ENCODE measurements around the gene ZNF396.

The ZNF396 gene

DNA sequence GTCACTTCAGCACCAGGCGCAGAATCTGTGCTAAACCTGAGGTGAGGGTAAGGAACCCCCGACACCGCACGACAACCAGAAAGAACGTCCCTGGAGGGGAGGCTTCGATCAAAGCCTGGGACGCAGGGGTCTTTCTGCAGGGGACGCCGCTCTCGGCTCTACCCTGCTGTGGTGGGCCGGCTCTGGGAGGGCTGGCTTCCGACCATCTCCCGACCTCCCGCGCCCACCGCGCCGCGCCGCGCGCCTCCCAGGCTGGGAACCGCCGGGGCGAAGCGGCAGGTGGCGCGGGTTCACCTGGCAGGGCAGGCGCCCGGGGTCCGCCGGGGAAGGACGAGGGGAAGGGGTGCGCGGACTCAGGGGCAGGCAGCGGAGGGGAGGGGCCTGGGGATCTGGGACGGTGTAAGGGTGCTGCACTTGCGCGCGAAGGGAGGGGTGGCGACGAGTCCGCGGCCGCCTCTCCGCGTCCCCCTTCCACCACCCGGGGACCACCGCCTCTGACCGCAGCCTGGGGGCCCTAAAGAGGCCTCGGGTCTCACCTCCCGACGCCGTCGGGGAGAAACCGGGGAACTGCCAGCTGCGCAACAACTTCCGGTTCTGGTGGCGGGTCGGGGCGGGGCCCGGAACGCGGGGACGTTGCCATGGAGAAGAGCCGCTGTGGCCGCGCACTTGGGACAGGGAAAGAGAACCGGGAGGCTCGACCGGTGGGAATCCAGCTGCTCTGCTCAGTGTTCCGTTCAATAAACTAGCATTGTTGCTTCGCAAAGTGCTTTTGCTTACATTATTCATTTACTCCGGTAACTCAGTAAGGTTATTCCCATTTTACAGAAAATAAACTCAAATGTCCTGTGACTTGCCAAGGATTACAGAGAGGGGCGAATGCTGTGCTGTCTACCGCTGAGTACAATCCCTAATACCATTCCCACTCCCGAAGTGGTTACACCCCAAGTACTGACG lies at the start of gene ZNF396:
Gene ZNF396, minus strand, starts transcription at position 596 of the 954 bp plus-strand sequence. CDS start 3,045 bp downstream, outside the sequence.
- DNase-seq (ENCODE audit: low read depth in 3 of 3): peak; percentile 45 to 59 (median 52)

DNA sequence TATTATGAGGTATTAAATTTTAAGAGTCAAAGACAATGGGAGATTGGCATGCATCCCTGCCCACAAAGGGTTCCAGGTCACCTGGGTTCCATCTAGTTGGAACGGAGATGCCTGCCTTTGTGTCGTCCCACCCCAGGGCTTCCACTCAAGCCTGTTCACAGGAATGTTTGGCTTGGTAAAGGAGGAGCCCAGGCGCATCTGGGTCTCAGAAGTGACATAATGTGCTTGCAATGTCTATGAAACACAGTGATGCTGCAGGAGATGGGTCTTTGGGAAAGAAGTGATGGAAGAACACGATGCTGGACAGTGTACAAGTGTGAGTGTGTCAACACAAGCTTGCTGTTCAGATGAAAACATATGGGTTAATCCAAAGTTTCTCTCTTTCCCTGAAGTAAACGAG lies 49.6 kb upstream of the ZNF396 start:
- DNase-seq (ENCODE audit: low read depth in 3 of 3): no peak

DNA sequence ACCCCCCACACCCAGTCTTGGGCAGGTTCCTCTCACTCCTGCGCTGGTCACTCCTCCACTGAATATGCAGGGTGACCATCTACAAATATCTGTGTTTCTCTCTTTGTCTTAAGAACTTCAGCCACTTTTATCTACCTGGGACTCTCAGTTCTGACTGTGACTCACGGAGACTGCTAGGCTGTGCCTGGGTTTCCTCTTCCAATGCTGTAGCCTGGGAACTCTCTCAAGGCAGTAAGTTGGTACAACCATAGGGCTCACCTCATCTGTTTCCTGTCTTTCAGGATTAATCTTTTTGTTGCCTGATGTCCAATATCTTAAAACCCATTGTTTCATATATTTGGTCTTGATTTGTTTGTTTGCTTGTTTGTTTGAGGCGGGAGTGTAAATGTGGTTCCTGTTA lies 47.2 kb upstream of the ZNF396 start:
- DNase-seq (ENCODE audit: low read depth in 3 of 3): no peak

DNA sequence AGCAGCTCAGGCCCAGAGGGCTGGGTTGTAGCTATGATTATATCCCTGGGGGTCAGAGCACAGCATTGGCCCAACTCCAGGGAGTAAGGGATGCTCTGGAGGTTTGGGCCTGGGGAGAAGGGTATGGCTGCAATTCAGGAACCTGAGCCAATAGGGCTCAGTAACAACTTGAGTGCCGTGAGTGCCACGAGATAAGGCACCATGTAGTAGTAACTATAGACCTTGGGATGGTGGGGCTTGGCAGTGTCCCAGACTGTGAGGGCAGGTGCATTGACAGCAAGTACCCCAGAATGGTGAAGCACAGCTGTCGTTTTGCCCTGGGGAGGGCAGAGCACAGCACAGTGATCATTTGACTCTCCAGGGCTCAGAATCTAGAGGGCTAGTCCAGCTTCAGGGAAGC lies 45.1 kb upstream of the ZNF396 start:
- no peak for DNase-seq (ENCODE audit: low read depth in 3 of 3)

DNA sequence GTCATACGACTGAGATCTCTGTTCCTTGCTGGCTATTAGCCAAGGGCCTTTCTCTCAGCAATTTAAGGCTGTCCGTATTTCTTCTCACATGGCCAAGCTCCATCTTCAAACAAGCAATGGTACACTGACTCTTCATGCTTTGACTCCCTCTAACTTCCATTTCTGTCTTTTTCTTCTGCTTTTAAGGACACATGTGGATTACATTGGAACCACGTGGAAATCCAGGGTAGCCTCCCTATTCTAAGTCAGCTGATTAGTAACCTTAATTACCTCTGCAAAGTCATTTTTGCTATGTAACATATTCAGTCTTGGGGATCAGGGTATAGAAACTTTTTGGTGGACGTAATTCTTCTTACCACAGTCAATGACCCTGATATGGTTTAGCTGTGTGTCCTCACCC lies 41.5 kb upstream of the ZNF396 start:
- DNase-seq (ENCODE audit: low read depth in 3 of 3): no peak

DNA sequence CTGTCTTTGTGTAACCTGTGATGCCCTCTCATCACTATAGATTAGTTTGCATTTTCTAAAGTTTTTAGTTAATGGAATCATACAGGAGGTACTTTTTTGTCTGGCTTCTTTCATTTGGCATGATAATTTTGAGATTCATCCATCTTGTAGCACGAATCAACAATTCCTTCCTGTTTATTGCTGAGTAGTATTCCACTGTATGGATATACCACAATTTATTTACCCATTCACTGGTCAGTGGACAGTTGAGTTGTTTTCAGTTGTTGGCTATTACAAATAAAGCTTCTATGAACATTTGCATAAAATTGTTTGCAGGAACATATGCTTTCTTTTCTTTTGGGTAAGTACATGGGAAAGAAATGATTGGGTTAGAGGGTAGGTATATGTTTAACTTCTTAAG lies 40.1 kb upstream of the ZNF396 start:
- DNase-seq (ENCODE audit: low read depth in 3 of 3): no peak

DNA sequence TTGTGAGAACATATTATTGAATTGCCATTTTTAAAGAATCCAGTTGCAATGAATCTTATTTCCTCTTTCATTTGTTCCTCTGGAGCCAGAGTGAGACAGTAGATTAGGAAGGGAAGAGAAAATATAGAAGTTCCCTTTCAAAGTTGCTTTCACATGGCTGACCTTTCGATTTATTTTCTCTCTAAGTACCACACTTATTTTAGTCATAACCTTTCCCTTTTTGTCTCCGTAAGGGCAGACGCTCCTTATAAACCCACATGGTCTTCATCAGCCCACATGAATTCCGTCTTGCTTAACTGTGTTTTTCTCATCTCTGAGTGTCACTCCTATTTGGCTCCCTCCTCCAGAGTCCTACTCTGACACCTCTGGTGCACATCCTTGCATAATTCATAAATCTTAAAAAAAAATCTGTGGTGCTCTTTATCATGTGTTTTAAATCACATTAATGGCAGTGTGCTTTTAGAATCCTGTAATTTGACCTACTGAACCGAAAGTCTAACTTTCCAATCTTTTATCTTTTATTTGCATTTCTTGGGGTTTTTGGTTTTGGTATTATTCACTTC lies 38.5 kb upstream of the ZNF396 start:
- DNase-seq (ENCODE audit: low read depth in 3 of 3): no peak

DNA sequence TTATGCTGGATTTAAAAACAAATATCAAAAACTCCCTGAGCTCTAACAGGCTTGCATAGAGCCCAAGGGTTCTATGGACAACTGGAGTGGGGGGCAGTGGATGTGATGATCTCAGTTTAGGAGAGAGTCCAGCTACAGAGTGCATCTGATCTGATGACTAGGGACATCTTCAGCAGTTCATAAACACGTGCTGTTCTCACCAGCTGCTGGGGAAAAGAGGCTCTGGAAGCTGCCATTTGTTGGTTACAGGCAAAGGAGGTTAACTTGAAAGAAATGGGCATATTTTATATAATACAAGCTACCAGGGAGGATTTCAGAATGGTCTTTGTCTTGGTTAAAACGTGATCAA lies 36.0 kb upstream of the ZNF396 start:
- DNase-seq (ENCODE audit: low read depth in 3 of 3): no peak

DNA sequence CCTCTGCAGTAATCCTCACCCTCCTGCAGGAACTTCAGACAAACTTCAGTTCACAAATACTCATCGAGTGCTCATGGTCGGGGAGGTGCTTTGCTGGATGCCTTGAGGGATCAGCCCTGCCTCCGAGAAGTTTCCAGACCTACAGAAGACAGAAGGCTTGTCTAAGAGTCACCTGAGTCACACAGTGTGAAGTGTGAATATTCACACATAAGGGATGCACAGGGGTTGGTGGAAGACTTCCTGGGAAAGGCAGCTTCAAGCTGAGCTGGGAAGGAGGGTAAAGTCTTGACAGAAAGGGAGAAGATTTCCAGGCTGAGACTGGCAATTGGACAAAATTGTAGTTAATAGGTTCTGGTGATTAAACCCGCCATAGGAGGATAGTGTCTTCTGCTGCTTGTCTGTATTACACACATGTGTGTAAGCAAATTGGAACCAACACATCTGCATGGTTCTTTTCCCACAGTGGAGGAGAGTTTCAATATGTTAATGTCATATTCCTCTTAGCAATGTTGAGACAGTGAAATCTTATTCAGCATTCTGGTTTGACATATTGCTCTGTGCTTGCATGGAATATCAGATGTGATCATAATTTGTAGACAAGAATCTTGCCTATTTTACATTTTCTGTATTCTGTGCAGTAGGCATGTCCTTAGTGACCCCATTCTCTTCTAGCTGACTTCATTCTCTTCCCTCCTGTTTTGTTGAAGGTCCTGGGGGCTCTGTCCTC lies 34.7 kb upstream of the ZNF396 start:
- DNase-seq (ENCODE audit: low read depth in 3 of 3): no peak

DNA sequence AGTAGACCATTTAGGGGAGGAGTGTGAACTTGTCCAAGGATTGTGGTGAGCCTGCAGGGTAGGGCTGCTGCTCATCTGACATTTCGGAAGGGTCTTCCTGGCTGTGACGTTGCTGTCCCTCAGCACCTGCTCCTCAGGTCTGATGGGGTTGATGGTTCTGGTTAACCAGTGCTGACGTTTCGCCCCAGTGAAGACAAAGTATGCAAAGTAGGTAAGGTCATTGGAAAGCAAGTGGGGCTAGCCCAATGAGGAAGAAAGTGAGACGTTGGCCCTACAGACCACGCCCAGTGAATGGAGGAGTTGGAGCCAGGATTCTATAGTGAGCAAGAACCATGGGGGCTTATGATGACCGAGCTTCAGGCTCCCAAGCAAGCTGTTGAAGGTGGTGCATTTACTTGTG lies 33.4 kb upstream of the ZNF396 start:
- no peak for DNase-seq (ENCODE audit: low read depth in 3 of 3)

DNA sequence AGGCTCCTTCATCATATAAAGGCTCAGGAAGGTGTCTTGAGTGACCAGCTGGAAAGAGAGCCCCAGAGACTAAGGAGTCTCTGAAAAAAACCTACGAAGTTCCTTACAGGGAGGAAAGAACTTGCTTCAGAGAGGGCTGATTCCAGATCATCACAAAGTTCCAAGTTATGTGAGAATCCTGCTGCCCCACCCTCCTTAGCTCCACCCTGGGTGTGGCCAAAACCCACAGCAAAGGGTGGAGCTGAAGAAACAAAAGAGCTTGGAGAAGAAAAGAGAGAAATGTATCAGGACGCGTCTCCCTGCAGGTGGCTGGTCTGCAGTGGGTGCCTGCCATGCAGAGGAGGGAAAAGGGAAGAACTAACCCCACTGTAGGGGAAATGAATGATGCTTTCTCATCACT lies 32.8 kb upstream of the ZNF396 start:
- DNase-seq (ENCODE audit: low read depth in 3 of 3): no peak

DNA sequence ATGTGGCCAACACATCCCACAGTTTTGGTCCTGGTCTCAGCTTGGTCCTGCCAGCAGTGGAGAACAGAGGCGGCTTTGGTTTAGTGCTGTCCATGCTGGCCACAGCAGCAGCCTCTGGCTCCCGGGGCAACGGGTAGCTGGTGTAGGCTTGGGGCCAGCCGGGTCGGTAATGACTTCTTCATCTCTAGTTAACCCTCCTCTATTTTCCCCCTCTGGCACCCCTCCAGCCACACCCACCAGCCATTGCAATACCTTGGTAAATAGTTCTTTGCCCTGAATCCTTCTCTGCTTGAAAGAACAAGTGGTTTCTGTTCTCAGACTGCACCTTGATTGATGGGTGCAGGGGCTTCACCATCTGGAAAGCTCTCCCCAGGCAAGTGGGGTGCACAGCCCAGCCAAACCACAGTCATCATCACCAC lies 31.7 kb upstream of the ZNF396 start:
- no peak for DNase-seq (ENCODE audit: low read depth in 3 of 3)

DNA sequence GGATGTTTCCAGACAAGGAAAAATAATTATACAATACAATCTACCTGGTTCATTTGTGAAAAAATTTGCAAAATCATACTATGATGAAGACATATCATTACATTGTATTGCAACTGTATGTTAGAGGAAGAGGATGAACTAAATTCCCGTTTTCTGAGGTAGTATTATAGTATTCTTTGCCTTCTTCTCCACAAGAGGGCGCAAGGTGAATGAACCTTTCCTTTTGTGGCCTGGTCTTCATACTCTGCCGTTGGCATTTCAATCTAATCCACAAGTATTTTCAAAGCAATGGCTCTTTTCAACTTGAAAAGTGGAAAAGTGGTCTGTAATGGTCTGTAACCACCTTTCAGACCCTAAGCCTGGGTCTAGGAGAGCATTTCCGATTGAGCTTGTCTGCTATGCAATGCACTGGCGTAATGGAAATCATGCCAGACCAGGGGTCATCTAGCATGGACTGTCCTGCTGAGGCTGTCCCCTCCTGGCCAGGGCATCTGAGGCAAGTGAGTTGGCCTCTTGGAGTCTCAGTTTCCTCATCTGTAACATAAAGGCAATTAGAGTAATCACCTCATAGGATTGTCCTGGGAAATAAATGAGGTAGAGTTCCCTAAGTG lies 30.8 kb upstream of the ZNF396 start:
- peak in 2 of 3 donors; percentile 18 to 38 for DNase-seq (ENCODE audit: low read depth in 3 of 3)

DNA sequence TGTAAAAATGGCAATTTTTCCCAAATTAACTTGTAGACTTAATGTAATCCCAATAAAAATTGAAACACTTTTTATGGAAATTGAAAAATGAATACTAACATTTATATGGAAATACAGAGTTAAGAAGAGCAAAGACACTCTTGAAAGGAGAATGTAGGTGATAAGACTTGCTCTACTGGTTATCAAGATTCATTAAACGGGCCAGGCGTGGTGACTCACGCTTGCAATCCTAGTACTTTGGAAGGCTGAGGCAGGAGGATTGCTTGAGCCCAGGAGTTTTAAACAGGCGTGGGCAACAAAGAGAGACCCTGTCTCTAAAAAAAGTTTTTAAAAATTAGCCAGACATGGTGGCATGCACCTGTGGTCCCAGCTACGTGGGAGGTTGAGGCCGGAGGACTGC lies 29.5 kb upstream of the ZNF396 start:
- no peak for DNase-seq (ENCODE audit: low read depth in 3 of 3)

DNA sequence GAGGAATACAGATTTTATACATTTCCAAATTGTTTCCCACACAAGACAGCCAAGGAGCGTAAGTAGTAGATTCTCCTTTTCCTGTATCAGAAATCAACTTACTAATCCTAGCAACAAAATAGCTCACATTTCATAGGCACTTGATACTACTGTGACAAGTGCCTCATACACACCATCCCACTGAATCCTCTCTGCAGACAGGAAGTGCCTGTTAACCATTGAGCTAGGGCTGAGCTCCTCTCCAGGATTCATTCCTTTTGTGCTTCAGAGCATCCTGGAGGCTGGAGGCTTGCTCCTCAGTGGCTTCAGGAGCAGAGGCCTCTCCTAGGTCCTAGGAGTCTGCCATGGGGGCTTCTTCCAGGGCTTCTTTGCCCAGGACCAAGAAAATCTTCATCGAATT lies 20.8 kb upstream of the ZNF396 start:
- no peak for DNase-seq (ENCODE audit: low read depth in 3 of 3)

DNA sequence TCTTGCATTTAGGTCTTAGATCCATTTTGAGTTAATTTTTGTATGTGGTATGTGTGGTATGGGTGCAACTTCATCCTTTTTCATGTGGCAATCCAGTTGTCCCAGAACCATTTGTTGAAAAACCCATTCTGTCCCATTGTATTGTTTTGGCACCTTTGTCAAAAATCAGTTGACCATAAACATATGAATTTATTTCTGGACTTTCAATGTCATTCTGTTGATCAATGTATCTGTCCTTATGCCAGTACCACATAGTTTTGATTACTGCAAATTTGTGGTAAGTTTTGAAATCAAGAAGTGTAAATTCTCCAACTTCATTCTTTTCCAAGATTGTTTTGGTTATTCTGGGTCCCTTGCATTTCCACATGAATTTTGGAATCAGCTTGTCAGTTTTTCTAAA lies 16.6 kb upstream of the ZNF396 start:
- no peak for DNase-seq (ENCODE audit: low read depth in 3 of 3)

DNA sequence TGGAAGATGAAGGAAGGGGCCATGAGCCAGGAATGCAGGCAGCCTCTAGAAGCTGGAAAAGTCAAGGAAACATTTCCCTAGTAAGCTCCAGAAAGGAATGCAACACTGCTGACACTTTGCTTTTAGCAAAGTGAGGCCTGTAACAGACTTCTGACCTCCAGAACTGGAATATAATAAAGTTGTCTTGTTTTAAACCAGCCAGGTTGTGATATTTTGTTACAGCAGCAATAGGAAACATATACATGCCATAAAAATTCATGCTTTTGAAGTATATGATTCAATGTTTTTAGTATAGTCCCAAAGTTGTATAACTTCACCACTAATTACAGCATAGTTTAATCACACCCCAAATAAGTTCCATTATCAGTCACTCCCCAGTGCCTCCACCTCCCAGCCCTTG lies 15.2 kb upstream of the ZNF396 start:
- DNase-seq (ENCODE audit: low read depth in 3 of 3): no peak

DNA sequence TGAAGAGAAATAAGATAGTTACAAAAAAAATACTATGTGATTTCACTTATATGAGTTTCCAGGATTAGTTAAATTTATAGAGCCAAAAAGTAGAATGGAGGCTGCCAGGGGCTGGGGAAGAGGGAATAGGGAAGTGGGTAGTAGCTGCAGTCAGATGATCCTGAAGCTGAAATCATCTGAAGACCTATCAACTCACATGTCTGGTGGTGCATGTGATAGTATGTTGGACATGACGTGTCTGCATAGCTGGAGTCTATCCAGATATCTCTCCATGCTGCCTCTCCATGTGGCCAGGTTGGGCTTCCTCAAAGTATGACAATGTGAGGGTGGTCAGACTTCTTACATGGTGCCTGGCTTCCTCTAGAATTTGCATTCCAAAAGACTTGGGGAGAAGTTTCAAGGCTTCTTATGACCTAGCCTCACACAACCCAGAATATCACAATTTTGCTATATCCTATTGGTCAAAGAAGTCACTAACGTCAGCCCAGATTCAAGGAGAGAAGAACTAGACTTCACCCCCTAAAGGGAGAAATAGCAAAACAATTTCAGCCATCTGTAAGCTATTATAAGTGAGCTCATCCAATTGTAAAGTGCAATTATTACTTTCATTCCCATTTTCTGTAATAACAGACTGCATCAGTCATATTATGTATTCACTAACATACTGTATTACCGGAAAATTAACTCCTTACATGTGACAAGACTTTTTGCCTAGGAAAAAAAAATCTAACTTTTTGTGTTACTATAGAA lies 14.0 kb upstream of the ZNF396 start:
- DNase-seq (ENCODE audit: low read depth in 3 of 3): no peak

DNA sequence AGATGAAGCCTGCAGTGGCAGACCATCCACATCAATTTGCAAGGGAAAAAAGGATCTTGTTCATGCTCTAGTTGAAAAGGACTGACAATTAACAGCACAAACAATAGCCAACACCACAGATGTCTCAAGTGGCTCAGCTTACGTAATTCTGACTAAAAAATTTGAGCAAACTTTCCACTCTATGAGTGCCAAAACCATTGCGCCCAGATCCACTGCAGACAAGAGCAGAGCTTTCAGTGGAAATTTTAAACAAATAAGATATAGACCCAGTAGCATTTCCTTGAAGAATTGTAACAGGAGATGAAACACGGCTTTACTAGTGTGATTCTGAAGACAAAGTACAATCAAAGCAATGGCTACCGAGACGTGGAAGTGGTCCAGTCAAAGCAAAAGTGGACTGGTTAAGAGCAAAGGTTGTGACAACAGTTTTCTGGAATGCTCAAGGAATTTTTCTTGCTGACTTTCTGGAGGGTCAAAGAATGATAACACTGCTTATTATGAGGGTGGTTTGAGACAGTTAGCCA lies 12.0 kb upstream of the ZNF396 start:
- DNase-seq (ENCODE audit: low read depth in 3 of 3): no peak

DNA sequence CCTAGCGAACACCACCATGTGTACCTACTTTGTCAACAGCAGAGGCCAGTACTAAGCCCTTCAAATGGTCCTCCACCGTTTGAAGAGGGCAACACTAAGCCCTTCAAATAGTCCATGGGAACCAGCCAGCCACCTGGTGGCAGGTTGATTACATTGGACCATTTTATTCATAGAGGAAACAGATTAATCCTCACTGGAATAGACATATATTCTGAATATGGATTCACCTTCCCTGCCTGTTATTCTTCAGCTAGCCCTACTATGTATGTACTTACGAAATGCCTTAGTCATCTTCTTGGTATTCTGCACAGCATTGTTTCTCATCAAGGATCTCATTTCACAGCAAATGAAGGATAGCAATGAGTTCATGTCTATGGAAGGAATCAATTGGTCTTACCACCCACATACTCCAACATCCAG lies 10.0 kb upstream of the ZNF396 start:
- no peak for DNase-seq (ENCODE audit: low read depth in 3 of 3)

DNA sequence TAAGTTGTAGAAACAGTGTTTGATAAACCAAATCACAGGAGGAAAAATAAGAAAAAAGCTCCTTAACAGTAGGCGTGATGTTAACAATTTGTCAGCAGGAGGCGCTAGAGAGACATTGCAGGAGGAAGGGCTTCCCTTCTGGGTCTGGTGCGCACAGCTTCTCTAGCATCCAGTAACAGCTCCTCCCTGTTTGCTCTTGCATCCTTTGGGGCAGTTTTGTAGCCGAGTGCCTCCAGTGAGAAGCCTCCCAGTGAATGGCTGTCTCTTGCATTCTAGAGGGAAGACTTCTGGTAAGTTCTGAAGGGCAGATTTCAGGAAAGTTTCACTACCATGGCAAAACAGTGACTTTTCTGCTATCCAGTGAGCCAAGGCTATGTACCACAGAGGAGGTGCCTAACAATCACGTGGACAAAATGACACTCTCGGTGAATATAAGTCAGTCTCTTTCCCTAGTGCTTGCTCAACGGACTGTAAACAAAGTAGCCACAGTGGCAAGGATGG lies 9.5 kb upstream of the ZNF396 start:
- DNase-seq (ENCODE audit: low read depth in 3 of 3): peak; percentile 30 to 50 (median 47)

Measured in stimulated activated CD4-positive, alpha-beta T cell treated with anti-CD3 and anti-CD28 coated beads, TNF-alpha, amount 100 ng/mL, for 48 hours (primary cell).